ENCODE measurements around the gene UPB1. TPM values are rescaled to one million over a fixed set of nuclear protein-coding genes. Genes with fewer than 3 reads are reported as not detected.
"Not testable (repeated sequence)": the region's sequence is repeated elsewhere in the genome, so short reads cannot be mapped to it uniquely, and the experiment has no call there.

Gene UPB1
- total and polyA plus RNA-seq, 5 experiments from 2014 or later, result 0.06 to 0.86 (median 0.51) TPM; not detected in 1

DNA sequence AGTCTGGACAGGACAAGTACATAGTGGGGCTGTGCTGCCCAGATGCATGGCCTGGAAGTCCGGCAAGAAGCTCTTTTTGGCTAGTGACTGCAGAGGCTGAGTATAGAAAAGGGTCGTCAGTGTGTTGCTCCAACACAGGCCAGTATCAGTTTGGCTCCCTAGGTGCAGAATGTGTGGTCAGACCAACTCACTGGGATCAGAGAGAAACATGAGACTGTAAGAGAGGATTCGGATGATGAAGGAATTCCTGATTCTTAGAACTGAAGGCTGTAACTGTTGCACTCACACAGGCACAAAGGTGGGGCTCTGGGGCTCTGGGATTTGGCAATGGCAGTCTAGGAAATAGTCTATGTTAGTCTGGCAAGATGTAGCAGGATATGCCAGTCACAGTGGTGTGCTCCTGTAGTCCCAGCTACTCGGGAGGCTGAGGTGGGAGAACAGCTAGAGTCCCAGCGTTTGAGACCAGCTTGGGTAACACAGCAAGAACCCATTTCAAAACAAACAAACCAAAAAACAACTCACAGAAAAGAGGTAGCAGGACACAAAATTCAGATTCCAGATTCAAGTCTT lies 11.1 kb upstream of the UPB1 start:
- DNase-seq (no peak), ATAC-seq (no peak)
- Mint-ChIP-seq H3K27ac (peak overlapping the region in 1 of 10 donors; percentile 50), H3K27me3 (no peaks in the 10 kb centered on the region), H3K4me3 (no peak overlapping the region), H3K9me3 (no peaks in the 10 kb centered on the region), H3K36me3 (no peaks in the 10 kb centered on the region), H3K4me1 (peaks cover 4 to 6% (median 5%) of the 10 kb centered on the region in 4 donors)
- POLR2A ChIA-PET, result no interaction called here

DNA sequence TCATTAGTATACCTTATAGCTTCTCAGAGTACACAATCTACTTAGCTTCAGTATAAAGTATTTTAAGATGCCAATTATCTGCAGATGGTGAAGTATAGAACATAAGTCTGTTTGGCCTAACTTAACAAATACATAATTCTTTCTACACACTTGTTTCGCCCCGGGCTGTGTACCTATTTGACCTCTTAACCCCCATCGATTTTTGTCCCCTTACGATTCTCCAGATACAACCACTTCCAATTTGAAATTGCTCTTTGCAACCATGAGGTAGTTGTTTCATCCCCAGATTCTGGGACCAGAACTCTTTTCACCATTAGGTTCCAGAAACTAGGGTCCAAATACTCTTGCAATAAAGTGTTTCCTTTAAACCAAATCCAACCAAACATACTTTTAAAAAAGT lies 10.0 kb upstream of the UPB1 start:
- no peaks in the 10 kb centered on the region for H3K9me3 Mint-ChIP-seq
- H3K27ac Mint-ChIP-seq, result no peak overlapping the region
- no peak overlapping the region for H3K4me3 Mint-ChIP-seq
- ATAC-seq, result no peak
- H3K36me3 Mint-ChIP-seq, result no peaks in the 10 kb centered on the region
- H3K27me3 Mint-ChIP-seq, result no peaks in the 10 kb centered on the region
- DNase-seq, result no peak
- POLR2A ChIA-PET, result interaction anchor here (1.0 kb wide), 1 partner anchor 61 kb away, joined by 5 read pairs; no protein-coding TSS in a partner anchor
- peaks cover 4 to 6% (median 5%) of the 10 kb centered on the region in 4 donors for H3K4me1 Mint-ChIP-seq

DNA sequence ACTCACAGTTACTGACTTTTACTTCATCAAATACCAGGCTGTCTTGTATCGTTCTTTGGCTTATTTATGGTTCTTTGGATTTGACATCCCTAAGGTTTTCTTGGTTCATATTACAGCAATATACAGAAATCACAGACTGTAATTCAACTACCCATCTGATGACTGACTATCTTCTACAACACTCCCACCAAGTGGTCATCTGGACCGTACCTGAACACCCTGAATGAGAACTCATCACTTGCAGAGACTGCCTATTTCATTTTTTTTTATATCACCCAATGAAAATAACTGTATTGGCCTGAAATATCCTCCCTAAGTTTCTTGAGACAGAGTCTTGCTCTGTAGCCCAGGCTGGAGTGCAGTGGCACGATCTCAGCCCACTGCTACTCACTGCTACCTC lies 9.5 kb upstream of the UPB1 start:
- H3K4me3 Mint-ChIP-seq, result no peak overlapping the region
- POLR2A ChIA-PET, result interaction anchor here (1.0 to 1.9 kb wide), 2 partner anchors 61 kb away, joined by 5 read pairs; no protein-coding TSS in a partner anchor
- H3K36me3 Mint-ChIP-seq, result no peaks in the 10 kb centered on the region
- H3K9me3 Mint-ChIP-seq, result no peaks in the 10 kb centered on the region
- peak; percentile 73 to 87 for ATAC-seq
- peak in 6 of 10 donors; percentile 7 to 67 (median 34) for DNase-seq
- peaks cover 4 to 6% (median 5%) of the 10 kb centered on the region in 4 donors for H3K4me1 Mint-ChIP-seq
- H3K27ac Mint-ChIP-seq, result no peak overlapping the region
- no peaks in the 10 kb centered on the region for H3K27me3 Mint-ChIP-seq

DNA sequence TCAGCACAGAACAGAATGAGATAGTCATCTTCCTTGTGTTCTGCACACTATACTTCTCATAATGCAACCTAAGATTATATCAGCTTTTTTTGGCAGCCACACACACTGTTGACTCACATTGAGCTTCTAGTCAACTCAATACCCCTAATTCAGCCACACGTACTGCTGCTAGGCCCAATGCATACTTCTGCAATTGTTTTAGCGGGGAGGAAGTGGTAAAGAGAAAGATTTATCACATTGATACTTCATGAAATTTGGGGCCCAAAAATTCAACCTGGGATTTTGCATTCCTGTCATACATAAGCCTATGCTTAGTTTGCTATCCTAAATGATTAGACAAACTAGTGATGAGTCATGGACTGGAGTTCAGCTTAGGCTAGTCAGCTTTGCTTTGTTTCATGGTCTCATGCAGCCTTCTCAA lies 8.6 kb upstream of the UPB1 start:
- no peaks in the 10 kb centered on the region for H3K9me3 Mint-ChIP-seq
- H3K36me3 Mint-ChIP-seq, result no peaks in the 10 kb centered on the region
- no peak for DNase-seq
- no peak overlapping the region for H3K4me3 Mint-ChIP-seq
- ATAC-seq, result no peak
- peaks cover 4 to 6% (median 5%) of the 10 kb centered on the region in 4 donors for H3K4me1 Mint-ChIP-seq
- POLR2A ChIA-PET, result interaction anchor here (1.9 kb wide), 1 partner anchor 62 kb away, joined by 5 read pairs; no protein-coding TSS in a partner anchor
- H3K27me3 Mint-ChIP-seq, result peaks cover 0 to 2% (median 0%) of the 10 kb centered on the region in 5 donors
- no peak overlapping the region for H3K27ac Mint-ChIP-seq

DNA sequence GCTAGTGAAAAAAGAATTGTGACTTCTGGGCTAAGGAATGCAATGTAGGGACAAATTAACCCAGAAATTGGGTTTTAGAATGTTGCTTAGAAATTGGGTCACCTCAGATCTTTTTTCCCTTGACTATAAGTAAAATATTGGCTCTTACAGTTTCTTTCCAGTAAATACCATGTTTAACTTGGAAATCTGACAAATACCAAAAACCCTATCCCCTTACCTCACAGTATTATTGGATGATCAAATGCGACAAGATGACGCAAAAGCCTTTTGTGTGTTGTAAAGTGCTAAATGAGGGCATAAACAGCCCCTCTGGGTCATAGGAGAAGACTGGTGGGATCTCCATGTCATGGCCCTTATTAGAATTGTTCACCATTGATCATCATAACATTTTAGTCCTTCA lies 6.1 kb upstream of the UPB1 start:
- H3K4me1 Mint-ChIP-seq, result peaks cover 2 to 3% (median 2%) of the 10 kb centered on the region in 4 donors
- ATAC-seq (no peak), DNase-seq (no peak)
- H3K36me3 Mint-ChIP-seq, result peaks cover 0 to 6% (median 0%) of the 10 kb centered on the region in 3 donors
- POLR2A ChIA-PET, result no interaction called here
- H3K27me3 Mint-ChIP-seq, result peaks cover 5 to 12% (median 10%) of the 10 kb centered on the region in 5 donors
- no peak overlapping the region for H3K4me3 Mint-ChIP-seq
- H3K27ac Mint-ChIP-seq, result no peak overlapping the region
- no peaks in the 10 kb centered on the region for H3K9me3 Mint-ChIP-seq

DNA sequence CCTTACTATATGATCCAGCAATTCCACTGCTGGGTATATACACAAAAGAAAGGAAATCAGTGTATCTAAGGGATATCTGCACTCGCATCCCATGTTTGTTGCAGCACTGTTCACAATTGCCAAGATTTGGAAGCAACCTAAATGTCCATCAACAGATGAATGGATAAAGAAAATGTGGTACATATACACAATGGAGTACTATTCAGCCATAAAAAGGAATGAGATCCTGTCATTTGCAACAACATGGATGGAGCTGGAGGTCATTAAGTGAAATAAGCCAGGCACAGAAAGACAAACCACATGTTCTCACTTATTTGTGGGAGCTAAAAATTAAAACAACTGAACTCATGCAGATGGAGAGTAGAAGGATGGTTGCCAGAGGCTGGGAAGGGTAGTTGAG lies 5.7 kb upstream of the UPB1 start:
- DNase-seq, H3K36me3 Mint-ChIP-seq, ATAC-seq, H3K9me3 Mint-ChIP-seq, H3K4me1 Mint-ChIP-seq, POLR2A ChIA-PET, H3K27ac Mint-ChIP-seq, H3K4me3 Mint-ChIP-seq: not testable (repeated sequence)
- peaks cover 5 to 14% (median 10%) of the 10 kb centered on the region in 5 donors for H3K27me3 Mint-ChIP-seq

DNA sequence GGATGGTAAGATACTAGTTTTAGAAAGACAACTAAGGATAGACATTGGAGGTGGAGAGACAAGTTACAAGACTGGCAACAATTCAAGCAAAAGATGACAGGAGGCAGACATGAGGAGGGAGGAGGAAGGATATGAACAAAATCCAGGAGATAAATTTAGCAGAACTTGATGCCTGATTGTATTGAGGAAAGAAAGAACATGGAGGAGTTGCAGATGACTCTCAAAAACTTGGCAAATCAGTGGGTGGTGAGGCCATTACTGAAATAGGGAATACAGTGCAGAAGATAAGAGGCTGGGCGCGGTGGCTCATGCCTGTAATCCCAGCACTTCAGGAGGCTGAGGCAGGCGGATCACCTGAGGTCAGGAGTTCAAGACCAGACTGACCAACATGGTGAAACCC lies 2.7 kb upstream of the UPB1 start:
- ATAC-seq (no peak), DNase-seq (no peak)
- POLR2A ChIA-PET, result no interaction called here
- peaks cover 8 to 32% (median 27%) of the 10 kb centered on the region in 5 donors for H3K27me3 Mint-ChIP-seq
- H3K36me3 Mint-ChIP-seq, result peaks cover 0 to 6% (median 0%) of the 10 kb centered on the region in 3 donors
- H3K4me3 Mint-ChIP-seq, result no peak overlapping the region
- peaks cover 0 to 12% (median 5%) of the 10 kb centered on the region in 4 donors for H3K4me1 Mint-ChIP-seq
- H3K27ac Mint-ChIP-seq, result peak overlapping the region in 1 of 10 donors; percentile 55
- H3K9me3 Mint-ChIP-seq, result no peaks in the 10 kb centered on the region

DNA sequence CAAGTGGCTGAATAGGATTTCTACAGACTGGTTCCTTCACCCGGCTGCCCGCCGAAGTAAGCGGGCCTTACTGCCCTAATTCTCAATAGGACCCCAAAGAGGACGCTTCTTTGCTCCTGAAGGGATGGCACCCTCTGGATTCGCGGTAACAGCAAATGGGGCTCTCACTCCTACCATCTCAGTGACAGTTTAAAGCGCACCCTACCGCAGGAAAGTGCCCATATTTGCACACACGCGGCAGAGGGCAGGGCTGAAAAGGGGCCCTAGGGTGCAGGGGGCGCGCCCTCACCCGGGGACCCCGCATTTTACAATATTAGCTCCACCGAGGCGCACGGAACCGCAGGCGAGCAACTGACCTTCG lies 985 bp upstream of the UPB1 start:
- Mint-ChIP-seq H3K4me1 (peaks cover 11 to 27% (median 19%) of the 10 kb centered on the region in 4 donors), H3K9me3 (no peaks in the 10 kb centered on the region), H3K27ac (no peak overlapping the region), H3K27me3 (peaks cover 8 to 32% (median 27%) of the 10 kb centered on the region in 5 donors), H3K36me3 (peaks cover 0 to 6% (median 0%) of the 10 kb centered on the region in 3 donors), H3K4me3 (no peak overlapping the region)
- ATAC-seq (no peak), DNase-seq (no peak)
- POLR2A ChIA-PET, result no interaction called here

DNA sequence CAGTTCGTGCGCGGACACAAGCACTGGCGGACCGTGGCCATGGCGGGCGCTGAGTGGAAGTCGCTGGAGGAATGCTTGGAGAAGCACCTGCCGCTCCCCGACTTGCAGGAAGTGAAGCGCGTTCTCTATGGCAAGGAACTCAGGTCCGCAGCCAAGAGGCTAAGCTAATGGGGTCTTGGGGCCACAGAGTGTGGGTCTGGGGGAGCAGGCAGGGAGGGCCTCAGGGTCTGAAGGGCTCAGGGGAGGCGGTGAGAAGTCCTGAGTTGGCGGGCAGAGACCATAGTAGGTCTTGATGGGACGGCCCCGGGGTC lies 188 bp downstream of the UPB1 start:
- DNase-seq (no peak), ATAC-seq (no peak)
- Mint-ChIP-seq H3K9me3 (no peaks in the 10 kb centered on the region), H3K36me3 (peaks cover 0 to 6% (median 0%) of the 10 kb centered on the region in 3 donors), H3K27ac (peak overlapping the region in 2 of 10 donors; percentile 26 to 48), H3K4me1 (peaks cover 13 to 27% (median 21%) of the 10 kb centered on the region in 4 donors), H3K27me3 (peaks cover 8 to 32% (median 27%) of the 10 kb centered on the region in 5 donors), H3K4me3 (no peak overlapping the region)
- POLR2A ChIA-PET, result no interaction called here

DNA sequence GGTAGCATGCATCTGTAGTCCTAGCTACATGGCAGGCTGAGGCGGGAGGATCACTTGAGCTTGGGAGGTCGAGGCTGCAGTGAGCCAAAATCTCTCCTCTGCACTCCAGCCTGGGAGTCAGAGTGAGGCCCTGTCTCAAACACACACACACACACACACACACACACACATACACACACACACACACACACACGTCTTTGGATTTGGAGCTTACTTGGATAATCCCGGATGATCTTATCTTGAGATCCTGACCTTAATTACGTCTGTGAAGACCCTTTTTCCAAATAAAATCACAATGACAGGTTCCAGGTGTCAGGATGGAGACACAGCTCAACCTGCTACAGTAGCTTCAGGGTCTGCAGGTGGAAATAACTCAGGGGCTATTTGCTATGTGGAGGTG lies 1.1 kb downstream of the UPB1 start:
- H3K4me3 Mint-ChIP-seq, result no peak overlapping the region
- H3K27me3 Mint-ChIP-seq, result peaks cover 8 to 30% (median 27%) of the 10 kb centered on the region in 5 donors
- H3K4me1 Mint-ChIP-seq, result peaks cover 13 to 27% (median 21%) of the 10 kb centered on the region in 4 donors
- no peak for DNase-seq
- POLR2A ChIA-PET, result interaction anchor here (1.1 kb wide), 1 partner anchor 68 kb away, joined by 4 read pairs; the partner anchor contains the start of gene ADORA2A
- ATAC-seq, result no peak
- peaks cover 0 to 6% (median 0%) of the 10 kb centered on the region in 3 donors for H3K36me3 Mint-ChIP-seq
- H3K9me3 Mint-ChIP-seq, result no peaks in the 10 kb centered on the region
- no peak overlapping the region for H3K27ac Mint-ChIP-seq

DNA sequence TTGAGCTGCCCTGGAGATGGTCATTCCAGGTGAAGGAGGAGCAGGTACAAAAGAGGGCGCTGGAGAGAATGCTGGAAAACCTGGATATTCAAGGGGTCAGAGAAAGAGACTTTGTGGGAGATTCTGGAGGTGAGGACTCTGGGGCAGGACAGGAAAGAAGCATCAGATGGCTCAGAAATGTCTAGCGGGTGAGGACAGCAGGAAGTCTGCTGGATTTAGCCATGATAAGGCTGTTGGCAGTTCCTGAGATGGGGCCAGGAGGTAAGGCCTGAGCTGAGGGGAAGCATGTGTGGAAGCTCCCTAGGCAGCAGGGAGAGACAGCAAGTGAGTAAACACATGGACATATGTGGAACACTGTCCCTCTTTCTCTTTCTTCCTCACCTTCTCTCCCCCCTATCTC lies 1.5 kb downstream of the UPB1 start:
- POLR2A ChIA-PET, result interaction anchor here (1.1 kb wide), 1 partner anchor 69 kb away, joined by 4 read pairs; the partner anchor contains the start of gene ADORA2A
- peaks cover 0 to 6% (median 0%) of the 10 kb centered on the region in 3 donors for H3K36me3 Mint-ChIP-seq
- H3K27me3 Mint-ChIP-seq, result peaks cover 8 to 30% (median 27%) of the 10 kb centered on the region in 5 donors
- ATAC-seq (no peak), DNase-seq (no peak)
- no peak overlapping the region for H3K4me3 Mint-ChIP-seq
- peak overlapping the region in 3 of 10 donors; percentile 8 to 51 (median 22) for H3K27ac Mint-ChIP-seq
- no peaks in the 10 kb centered on the region for H3K9me3 Mint-ChIP-seq
- H3K4me1 Mint-ChIP-seq, result peaks cover 13 to 27% (median 21%) of the 10 kb centered on the region in 4 donors

DNA sequence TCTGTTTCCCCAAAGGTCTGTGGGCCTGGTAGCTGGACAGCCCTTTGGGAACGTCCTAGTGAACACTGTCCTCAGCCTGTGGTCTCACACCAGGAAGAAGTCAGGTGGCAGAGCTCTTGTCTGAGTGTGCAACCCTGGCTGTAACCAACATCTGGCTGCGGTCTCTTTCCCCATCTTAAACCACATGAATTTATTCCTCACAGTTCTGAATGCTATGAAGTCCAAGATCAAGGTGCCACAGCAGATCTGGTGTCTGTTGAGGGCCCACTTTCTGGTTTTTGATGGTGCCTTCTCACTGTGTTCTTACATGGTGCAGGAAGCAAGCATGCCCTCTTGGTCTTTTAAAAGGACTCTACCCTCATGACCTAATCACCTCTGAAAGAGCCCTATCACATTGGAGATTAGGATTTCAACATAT lies 2.7 kb downstream of the UPB1 start:
- peaks cover 13 to 28% (median 22%) of the 10 kb centered on the region in 4 donors for H3K4me1 Mint-ChIP-seq
- POLR2A ChIA-PET, result no interaction called here
- no peaks in the 10 kb centered on the region for H3K9me3 Mint-ChIP-seq
- no peaks in the 10 kb centered on the region for H3K36me3 Mint-ChIP-seq
- peak overlapping the region in 5 of 10 donors; percentile 1 to 81 (median 63) for H3K27ac Mint-ChIP-seq
- H3K27me3 Mint-ChIP-seq, result peaks cover 4 to 25% (median 20%) of the 10 kb centered on the region in 5 donors
- H3K4me3 Mint-ChIP-seq, result peak overlapping the region in 3 of 10 donors; percentile 8 to 44 (median 15)
- ATAC-seq (peak; percentile 42 to 66), DNase-seq (no peak)

DNA sequence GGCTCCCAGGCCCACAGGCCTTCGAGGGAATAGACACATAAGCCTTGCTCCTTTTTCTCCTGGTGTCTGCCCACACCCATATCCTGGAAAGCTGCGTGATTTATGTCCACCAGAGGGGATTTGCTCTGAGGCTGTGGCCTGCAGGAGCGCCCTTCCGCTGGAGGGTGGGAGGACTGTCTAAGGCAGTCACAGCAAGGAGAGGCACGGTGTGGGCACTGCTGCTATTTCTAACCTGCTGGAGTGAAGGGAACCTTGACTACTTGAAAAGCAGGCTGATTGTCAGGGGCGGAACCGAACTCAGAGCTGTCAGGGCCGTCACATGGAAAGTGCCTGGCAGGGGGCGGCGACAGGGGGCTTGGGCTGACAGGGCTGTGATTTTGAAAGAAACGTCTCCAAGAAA lies 3.7 kb downstream of the UPB1 start:
- POLR2A ChIA-PET, result no interaction called here
- Mint-ChIP-seq H3K27ac (peak overlapping the region in 2 of 10 donors; percentile 41 to 66), H3K27me3 (peaks cover 3 to 22% (median 17%) of the 10 kb centered on the region in 5 donors), H3K36me3 (no peaks in the 10 kb centered on the region), H3K4me3 (no peak overlapping the region), H3K9me3 (no peaks in the 10 kb centered on the region), H3K4me1 (peaks cover 17 to 38% (median 29%) of the 10 kb centered on the region in 4 donors)
- ATAC-seq, result no peak
- DNase-seq, result no peak
